Stimulated activated naive CD8-positive, alpha-beta T cell treated with anti-CD3 and anti-CD28 coated beads, Interleukin-15, Interleukin-2, amounts not matched to agents 100 U/mL and 50 U/mL, for 24 hours (primary cell): ENCODE results near the gene SYNGR3.

ENCODE experiments used
- ATAC-seq: fragments of 150-1000 bp; cut with Tn5 transposase; one replicate; pipeline ENCODE4 v1.10.0; 2021
- DNase-seq: peaks from one replicate; pipeline ENCODE4 v3.0.0; 2021

Gene SYNGR3

DNA sequence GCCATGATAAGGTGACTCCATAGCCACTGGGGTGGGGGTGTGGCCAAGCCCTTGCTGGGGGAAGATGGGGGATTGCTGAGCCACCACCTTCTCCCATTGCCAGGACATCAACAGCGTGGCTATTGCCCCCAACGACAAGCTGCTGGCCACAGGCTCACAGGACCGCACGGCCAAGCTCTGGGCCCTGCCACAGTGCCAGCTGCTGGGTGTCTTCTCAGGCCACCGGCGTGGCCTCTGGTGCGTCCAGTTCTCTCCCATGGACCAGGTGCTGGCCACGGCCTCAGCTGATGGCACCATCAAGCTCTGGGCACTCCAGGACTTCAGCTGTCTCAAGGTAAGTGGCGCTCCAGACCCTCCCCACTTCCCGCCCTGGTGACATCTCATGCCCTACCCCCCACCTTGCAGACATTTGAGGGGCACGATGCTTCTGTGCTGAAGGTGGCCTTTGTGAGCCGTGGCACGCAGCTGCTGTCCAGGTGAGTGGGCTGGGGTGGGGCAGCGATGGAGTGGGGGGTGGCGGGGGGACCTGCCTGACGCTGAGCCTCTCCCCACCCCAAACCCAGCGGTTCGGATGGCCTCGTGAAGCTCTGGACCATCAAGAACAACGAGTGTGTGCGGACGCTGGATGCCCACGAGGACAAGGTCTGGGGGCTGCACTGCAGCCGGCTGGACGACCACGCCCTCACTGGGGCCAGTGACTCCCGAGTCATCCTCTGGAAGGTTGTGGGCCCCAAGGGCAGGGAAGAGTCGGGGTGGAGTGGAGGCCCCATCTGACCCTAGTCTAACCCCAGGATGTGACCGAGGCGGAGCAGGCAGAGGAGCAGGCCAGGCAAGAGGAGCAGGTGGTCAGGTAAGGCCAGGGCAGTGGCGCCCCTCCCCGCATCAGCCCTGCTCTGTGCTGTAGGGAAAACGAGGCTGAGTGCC, 12.6 kb upstream of the SYNGR3 start:
- no peak for ATAC-seq

GRCh38 chr16:1977875-1978268, 11.9 kb upstream of the SYNGR3 start:
- ATAC-seq (no peak), DNase-seq (no peak)

More for the DNA sequence above, 12.6 kb upstream of the SYNGR3 start:
- no peak for DNase-seq

GRCh38 chr16:1978476-1979120, 11.2 kb upstream of the SYNGR3 start:
- no peak for ATAC-seq
- no peak for DNase-seq

DNA sequence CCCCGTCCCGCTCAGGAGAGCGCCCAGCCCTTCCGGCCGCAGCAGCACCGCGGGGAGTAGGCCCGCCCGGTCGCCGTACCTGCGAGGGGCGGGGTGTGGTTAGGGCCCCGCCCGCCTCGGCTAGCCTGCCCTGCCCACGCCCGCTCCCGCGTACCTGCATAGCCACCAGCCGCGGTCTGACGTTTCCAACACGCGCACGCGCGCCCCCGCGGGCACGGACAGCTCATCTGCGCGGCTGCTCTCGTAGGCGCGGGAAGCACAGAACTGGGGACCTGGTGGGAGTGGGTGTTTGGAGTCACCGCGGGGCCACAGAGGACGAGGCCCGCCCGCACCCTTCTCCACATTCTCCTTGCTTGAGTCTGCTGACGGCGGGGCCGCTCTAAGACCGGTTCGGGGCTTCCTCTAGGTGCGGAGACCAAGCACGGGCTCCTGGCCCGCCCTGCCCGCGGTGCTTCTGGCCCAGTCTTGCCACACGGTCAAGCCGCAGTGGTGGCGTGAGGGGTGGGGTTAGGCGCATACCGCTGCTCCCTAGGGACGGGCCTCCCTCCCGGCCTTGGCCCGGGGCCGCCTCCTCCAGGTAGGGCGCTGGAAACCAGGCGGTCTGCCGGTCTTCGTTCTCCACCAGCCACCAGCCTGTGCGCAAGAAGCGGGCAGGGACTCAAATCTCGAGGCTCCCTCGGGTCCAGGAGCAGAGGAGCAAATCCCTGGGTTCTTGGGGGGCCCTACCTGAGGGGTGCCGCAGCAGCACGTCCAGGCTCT, 10.3 kb upstream of the SYNGR3 start:
- DNase-seq (peak; percentile 45), ATAC-seq (no peak)

- no peak for ATAC-seq
- DNase-seq: peak; percentile 37
These were observed 9.6 kb upstream of the SYNGR3 start for GRCh38 chr16:1980030-1980769.

GRCh38 chr16:1980770-1981087, 9.0 kb upstream of the SYNGR3 start:
- ATAC-seq (no peak), DNase-seq (no peak)

DNA sequence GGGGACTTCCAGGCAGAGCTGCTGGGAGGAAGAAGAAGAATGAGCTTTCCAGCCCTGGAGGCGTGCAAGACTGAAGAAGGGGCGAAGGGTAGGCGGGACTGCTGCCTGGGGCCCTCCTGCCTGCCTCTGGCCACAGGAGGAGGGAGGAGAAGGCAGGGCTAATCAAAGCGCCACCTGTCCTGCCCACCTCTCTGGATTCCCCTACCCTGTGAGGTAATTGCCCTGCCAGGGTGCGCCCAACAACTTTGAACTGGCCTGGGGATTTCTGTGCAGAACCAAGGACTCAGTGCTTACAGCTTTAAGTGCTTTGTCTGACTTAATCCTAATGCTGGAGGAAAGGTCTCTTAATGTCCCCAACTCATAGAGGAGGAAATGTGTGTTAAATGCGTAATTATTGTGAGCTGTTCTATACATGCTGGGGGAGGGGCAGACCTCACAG, 8.4 kb upstream of the SYNGR3 start, which contains the start of gene NOXO1:
NOXO1 (minus strand) TSS at position 72 of the 439 bp plus-strand sequence. CDS start 290 bp downstream, outside the sequence.
- ATAC-seq (no peak), DNase-seq (no peak)

DNA sequence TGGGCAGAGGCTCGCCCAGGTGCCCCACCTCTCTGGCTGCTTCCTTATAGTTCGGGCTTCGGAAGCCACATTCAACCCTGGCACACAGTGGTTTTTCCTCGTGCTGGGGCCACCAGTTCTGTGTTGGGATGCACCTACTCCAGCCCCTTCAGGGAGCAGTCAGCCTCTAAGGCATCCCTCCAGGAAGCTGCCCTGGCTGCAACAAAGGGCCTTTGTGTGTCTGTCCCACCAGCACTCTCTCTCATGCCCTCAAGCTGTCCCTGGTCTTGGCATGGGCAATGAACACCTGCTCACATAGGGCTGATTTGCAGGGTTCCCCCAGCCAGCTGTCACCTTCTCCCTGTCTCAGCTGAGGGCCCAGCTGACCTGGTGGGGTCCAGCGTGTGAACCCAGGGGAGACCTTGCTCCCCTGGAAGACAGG, 7.7 kb upstream of the SYNGR3 start:
- ATAC-seq (no peak), DNase-seq (no peak)

GRCh38 chr16:1982991-1983543, 6.7 kb upstream of the SYNGR3 start:
- DNase-seq: no peak
- no peak for ATAC-seq

DNA sequence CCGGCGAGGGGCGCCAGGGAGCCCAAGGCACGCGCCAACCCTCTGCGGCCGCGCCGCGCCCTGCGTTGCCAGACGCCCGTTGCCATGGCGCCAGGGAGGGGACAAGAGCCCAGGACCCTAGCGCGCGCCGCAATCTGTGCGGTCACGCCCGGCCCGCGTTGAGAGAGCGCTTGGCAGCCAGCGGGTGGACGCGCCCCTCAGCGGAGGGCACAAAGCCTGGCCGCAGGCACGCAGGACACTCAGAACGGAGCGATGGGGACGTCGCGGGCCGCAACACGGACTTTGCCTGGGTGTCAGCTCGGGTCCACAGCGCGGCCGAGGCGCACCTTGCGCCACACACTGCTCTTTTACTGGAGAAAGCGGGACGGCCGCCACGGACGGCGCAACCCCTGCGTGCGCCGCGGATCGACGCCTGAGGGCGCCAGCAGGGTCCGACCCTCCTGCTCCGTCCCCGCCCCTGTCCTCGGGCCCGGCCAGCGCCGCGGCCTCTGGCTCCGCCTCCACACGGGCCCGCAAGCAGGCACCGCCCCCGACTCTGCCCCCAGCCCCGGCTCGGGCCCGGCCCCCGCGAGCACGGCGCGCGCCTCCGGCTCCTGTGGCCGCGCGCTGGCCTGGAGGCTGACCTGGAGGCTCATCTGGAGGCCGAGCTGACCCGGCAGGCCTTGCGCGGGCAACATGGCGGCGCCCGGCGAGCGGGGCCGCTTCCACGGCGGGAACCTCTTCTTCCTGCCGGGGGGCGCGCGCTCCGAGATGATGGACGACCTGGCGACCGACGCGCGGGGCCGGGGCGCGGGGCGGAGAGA, 6.0 kb upstream of the SYNGR3 start, which contains the start of gene GFER:
GFER (plus strand) TSS at position 650 of the 803 bp plus-strand sequence; CDS start at position 676, 26 bp downstream.
- peak; percentile 87 for ATAC-seq
- DNase-seq: peak; percentile 86

- no peak for DNase-seq
- ATAC-seq: peak; percentile 4
These were observed 5.2 kb upstream of the SYNGR3 start for GRCh38 chr16:1984347-1985225.

GRCh38 chr16:1985466-1986150, 4.2 kb upstream of the SYNGR3 start:
- DNase-seq: no peak
- ATAC-seq: no peak

DNA sequence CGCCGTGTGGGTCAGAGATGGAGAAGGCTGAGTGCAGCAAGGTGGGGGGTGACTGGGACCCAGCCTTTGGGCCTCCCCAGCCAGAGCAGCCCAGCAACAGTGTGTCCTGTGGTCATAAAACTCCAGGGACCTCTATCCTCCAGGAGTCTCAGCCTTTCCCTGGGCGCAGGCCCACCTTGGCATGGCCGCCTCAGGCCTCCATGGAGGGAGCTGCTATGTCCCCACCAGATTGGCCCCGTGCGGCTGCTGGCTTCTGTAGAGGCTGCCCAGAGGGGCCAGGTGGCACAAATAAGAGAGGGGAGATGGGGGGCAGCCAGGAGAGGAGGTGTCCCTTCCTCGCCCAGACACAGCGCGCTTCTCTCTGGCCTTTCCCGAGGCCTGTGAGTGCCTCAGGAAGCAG, 2.6 kb upstream of the SYNGR3 start:
- no peak for DNase-seq

GRCh38 chr16:1990101-1990350, 256 bp downstream of the SYNGR3 start:
- ATAC-seq (no peak), DNase-seq (no peak)

More for the DNA sequence above, 2.6 kb upstream of the SYNGR3 start:
- ATAC-seq: no peak

- ATAC-seq (peak; percentile 4), DNase-seq (peak; percentile 67)
These were observed 773 bp downstream of the SYNGR3 start for GRCh38 chr16:1990351-1991134.

DNA sequence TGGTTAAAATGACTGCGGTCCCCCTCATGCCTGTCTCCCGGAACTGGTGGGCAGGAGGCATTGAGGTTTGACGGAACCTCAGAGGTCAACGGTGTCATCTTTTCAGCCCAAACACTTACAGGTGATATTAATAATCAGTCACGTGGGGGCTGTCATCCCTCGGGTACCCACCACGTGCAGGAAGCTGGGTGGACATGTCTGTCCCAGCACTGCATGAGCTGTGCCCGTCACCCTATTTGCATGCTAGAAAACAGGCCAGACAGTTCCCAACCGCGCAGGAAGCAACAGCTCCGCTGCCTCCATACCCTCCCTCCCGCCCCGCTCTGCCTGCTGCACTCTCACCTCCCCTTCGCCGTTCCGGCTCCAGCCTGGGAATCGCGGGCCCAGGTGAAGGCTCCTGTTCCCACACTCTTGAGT, 1.4 kb downstream of the SYNGR3 start:
- DNase-seq: peak; percentile 69
- ATAC-seq: peak; percentile 38

DNA sequence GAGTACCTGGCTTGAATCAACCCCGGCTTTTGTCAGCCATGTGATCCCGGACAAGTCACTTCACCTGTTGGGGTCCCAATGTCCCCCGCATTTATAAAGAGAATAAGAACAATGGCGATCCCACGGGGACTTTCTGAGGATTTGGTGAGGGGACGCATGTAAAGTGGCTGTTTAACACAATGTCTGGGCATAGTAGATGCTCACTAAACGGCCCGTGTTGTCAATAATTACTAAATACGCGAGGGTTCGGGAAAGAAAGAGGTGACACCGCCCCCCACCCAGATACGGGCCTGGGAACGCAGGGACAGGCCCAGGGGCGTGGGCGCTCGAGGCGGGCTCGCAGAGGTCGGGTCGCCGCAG, 1.8 kb downstream of the SYNGR3 start:
- no peak for DNase-seq
- no peak for ATAC-seq

- DNase-seq: peak; percentile 98
- ATAC-seq: peak; percentile 65
These were observed 2.4 kb downstream of the SYNGR3 start for GRCh38 chr16:1991948-1992703.
